Activated CD4-positive, alpha-beta T cell treated with anti-CD3 and anti-CD28 coated beads, Interleukin-2, amount 50 U/mL, for 16 hours (primary cell): ENCODE data around the gene USP47.
A peak's percentile ranks its signal among the peaks of the same experiment; 100 is the strongest.

Experiments
- DNase-seq: peaks from one replicate; pipeline ENCODE4 v3.0.0-alpha.2; 2020

The USP47 gene, protein sequence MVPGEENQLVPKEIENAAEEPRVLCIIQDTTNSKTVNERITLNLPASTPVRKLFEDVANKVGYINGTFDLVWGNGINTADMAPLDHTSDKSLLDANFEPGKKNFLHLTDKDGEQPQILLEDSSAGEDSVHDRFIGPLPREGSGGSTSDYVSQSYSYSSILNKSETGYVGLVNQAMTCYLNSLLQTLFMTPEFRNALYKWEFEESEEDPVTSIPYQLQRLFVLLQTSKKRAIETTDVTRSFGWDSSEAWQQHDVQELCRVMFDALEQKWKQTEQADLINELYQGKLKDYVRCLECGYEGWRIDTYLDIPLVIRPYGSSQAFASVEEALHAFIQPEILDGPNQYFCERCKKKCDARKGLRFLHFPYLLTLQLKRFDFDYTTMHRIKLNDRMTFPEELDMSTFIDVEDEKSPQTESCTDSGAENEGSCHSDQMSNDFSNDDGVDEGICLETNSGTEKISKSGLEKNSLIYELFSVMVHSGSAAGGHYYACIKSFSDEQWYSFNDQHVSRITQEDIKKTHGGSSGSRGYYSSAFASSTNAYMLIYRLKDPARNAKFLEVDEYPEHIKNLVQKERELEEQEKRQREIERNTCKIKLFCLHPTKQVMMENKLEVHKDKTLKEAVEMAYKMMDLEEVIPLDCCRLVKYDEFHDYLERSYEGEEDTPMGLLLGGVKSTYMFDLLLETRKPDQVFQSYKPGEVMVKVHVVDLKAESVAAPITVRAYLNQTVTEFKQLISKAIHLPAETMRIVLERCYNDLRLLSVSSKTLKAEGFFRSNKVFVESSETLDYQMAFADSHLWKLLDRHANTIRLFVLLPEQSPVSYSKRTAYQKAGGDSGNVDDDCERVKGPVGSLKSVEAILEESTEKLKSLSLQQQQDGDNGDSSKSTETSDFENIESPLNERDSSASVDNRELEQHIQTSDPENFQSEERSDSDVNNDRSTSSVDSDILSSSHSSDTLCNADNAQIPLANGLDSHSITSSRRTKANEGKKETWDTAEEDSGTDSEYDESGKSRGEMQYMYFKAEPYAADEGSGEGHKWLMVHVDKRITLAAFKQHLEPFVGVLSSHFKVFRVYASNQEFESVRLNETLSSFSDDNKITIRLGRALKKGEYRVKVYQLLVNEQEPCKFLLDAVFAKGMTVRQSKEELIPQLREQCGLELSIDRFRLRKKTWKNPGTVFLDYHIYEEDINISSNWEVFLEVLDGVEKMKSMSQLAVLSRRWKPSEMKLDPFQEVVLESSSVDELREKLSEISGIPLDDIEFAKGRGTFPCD (N-terminal part only)

DNA sequence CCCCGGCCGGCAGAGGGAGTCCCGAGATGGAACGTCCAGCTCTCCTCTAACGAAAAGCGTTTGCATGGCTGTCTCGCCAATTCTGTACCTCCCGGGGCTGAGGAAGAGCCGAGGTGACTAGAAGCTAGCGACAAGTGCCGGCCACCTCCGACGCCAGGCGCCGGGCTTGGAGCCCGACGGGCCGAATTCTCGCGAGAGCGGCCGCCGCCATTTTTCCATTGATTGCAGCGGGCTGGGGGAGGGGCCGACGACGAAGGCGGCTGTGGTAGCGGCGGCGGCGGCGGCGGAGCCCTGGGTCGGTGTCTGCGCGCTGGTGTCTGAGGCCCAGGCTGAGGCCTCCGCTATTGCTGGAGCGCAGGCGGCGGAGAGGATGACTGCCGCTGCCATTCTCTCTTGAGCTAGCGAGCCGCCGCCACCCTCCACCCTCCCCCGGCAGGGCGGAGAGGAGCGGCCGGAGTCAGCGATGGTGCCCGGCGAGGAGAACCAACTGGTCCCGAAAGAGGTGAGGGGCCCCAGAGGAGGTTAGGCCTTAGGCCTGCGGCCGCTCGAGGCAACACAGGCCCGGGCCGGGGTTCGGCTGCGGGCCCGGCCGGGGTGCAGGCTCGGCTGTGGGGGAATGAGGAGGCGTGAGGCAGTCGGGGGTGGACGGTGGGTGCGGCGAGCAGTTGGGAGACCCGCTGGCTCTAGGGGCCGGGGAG, at the start of gene USP47:
Gene USP47 (plus strand): TSS at position 250 of the 698 bp plus-strand sequence. CDS start 214 bp downstream, at position 464.
- DNase-seq = peak; percentile 93

DNA sequence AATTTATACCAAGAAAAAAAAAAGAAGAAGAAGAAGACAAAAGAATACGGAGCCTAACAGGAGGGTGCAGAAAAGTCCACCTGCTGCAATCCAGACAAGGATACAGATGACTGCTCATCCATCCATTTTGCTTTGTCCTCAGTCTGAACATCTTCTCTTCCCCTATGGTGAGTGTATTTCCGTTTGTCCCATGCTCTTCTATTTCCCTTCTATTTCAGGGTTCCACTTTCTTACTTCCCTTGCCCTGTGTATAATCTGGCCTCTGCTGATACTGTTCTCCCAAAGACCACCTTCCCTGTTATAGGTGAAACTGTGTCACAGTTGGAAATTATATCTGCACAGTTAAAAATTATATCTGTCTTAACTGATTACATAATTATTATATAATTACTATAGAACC, 48.7 kb upstream of the USP47 start:
- no peak for DNase-seq

DNA sequence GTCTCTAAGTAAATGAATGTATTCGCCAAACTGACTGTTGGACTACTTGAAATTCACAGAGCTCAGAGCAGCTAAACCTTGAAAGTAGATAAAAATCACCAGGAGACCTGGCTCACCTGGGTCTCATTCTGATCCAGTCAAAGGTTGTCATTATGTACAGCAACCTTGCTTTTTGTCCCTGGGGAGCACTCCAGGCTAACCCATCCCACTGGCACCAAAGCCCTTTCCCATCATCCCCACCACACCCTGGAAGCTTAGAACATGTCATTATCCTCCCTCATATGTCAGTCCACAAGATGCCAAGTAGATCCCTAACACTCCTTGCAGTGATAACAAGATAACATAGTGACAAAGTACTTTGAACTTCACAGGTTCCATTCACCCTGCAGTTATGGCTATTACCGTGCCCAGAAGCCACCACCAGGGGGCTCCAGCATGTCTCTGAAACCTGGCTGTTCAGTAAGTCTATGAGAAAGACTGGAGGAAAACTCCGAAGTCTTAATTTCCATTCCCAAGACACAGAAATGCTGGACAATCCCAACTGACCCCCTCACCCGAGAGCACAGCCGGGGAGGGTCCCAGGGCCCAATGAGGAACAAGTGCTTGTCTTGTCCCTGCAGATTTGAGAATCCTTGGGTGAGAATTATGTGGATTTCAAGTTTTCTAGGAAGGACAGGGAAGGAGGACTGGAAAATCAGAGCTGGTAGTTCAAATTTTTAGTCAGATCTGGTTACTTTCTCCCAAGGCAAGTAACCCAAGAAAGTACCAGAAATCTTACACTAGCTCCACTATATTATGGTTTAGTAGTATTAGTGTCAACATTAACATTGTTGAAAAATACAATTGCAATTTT, 43.0 kb upstream of the USP47 start:
- peak; percentile 68 for DNase-seq

DNA sequence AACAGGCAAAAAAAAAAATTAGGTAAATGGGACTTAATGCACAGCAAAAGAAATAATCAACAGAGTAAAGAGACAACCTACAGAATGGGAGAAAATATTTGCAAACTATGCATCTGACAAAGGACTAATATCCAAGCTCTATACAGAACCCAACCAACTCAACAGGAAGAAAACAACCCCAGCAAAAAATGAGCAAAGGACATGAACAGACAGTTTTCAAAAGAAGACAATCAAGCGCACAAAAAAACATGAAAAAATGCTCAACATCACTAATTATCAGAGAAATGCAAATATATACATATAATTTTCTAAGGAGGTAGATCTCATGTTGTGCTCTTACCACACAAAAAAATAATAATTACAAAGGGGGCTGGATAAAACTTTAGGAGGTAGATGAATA, 36.5 kb upstream of the USP47 start:
- DNase-seq = no peak

DNA sequence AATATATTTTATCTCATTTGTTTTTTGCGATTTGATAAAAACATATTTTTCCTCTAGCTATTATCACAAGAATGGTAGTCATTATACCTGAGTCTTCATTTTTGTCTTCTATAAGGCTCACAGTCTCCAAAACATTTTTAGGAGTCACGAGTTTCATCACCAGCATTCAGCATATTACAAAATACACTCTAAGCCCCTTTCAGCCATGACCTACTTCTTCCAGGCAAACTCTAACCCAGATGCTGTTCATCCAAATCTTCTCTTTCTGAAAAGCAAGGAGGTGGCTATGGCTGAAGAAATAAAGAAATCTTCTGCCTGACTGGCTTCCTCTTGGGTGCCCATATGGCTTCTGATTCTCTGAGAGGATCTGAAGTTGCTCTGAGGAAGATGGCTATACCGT, 35.7 kb upstream of the USP47 start:
- no peak for DNase-seq

DNA sequence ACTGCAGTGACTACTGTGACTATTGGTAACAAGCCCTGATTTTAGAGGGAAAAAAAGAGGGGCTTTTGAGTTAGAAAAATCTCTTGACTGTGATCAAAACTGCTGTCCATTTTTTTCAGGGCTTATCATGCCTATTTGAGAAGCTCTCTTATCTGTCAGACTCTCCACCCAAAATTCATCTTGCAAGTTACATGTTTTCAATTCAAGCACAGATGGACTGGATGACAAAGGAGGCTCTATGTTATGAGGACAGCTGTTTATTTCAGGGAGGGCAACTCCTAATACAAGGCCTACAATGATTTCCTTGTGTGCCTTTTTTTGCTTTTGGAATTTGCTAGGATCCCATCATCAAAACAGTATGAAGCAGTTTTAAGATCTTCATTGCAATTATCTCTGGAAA, 35.2 kb upstream of the USP47 start:
- DNase-seq = no peak

DNA sequence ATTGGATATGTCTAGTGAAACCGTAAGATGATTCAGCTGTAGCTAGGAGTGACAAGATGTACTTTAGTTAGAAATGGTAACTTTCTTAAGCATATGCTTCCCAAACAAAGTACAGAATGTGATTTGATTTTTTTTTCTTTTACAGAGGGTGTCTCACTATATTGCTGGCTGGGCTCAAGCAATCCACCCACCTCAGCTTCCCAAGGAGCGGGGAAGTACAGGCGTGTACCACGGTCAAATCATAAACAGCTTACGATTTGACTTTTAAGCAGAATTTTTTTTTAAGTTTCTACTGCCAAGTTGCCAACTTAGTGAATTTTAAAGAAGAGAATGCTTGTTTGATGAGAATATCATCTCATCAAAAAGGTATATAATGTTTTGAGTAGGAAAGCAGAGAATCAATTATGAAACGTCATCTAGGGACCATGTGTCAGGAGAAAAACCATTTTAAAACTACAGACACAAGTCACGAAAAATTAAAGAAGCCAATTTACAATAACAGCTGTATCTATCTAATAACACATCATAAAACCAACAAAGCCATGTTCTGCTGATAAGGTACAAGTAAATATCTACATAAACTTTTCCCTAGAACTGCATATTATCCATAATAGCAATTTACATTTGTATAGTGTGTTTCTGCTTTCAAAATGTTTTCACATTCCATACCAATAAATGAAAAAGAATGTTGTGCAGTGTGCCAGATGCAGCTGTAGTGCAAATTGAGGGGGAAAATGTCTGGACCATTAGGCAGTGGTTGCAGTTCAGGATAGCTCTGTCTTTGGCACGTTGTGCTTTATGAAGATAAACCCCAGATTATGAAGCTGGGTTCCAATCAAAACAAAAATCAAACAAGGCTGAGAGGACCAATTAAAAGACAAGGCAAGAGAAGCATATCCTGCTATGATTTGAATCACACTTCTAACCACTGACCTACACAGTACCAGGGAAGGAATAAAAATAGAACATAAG, 33.7 kb upstream of the USP47 start:
- DNase-seq = no peak

DNA sequence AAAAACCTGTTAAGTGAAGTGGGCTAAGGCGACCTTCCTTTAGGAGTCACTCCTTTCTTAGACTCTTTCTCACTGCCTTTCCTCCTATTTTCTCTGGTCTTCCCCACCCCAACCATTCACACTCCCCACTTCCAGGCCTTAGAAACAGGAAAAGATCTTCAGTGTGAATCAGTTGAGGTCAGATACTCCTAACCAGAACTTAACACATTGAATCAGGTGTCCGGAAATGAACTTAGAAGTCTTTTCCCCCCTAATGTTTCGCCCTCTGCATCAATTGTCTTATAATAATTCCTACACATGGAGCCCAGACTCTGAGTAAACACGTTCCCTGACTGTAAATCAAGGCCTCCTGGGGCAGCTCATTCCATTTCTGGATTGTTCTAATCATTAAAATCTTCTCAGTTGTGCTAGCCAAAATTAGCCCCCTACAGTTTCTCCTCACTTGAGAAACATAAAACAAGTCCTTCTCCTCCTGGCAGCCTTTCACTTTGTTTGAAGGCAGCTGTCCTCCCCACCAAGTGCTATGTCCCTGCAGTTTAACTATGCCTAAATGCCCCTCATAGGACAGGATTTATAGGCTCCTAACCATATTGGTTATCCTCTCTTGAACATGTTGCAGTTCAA, 32.7 kb upstream of the USP47 start:
- no peak for DNase-seq

DNA sequence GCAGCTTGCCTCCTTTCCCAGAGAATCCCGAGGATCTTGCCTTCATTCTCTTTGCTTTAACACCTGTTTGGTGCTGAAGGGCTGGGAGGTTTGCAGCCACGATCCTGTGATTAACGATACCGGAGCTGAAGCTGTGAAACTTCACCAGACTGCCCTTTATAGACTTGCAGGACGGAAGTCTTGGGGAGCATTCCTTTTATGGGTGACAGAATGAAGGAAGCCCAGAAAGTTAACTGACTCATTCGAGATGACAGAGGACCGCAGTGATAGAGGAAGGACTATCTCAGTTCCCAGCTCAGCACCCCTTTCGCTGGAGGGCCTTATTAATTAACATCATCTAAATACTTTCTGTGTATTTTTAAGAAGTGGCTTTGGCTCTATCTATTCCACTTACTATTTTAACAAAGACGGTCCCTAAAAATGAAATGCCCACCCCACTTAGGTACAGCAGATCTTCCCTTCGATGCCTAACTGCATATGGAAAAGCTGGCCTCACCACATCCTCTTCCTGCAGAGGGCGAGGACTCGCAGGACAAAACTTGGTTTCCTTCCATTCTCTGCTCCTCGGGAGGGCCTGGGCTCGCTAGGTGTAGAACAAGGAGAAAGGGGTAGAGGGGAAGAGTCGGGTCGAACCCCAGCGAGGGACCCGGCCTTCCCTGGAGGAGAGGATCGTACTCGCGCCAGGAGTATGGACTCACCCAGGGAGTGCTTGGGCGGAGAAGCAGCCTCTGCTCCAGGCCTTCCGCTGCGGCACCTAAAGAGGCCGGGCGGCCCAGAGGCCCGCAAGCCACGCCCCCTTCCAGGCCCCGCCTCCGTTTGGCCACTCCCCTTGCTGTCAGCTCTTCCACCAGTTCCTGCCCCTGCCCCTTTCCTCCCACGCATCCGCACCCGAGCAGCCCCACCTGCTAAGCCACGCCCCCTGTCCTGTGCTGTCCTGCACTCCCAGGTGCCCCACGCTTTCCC, 30.7 kb upstream of the USP47 start:
- no peak for DNase-seq

DNA sequence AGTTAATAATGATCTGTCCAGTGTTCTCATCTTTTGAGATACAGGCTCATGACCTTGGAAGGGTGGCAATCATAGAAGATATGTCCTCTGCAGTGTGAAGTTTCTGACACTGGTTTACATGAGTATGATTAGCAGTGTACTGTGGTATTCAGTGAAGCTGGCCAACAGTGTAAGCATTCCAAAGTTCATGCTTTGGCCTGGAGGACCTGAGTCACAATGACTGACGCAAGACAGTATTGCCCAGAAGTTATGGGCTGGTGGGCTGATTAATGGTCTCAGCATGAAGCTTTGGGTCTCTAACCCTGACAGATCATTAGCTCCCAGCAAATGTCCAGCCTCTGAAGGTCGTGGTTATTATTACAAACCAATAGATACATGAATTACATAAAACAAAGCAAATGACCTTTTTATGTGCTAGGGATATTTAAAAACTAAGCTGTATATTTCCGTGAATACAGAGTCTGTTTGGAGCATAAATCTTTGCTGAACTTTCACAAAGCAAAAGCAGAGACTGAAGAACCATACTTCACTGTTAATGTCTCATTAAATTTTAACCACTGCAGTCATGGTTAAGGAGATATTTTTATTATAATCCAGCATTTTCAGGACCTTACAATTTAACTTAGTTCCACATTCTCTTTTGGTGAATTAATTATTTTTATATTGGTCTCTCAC, 28.3 kb upstream of the USP47 start:
- no peak for DNase-seq

DNA sequence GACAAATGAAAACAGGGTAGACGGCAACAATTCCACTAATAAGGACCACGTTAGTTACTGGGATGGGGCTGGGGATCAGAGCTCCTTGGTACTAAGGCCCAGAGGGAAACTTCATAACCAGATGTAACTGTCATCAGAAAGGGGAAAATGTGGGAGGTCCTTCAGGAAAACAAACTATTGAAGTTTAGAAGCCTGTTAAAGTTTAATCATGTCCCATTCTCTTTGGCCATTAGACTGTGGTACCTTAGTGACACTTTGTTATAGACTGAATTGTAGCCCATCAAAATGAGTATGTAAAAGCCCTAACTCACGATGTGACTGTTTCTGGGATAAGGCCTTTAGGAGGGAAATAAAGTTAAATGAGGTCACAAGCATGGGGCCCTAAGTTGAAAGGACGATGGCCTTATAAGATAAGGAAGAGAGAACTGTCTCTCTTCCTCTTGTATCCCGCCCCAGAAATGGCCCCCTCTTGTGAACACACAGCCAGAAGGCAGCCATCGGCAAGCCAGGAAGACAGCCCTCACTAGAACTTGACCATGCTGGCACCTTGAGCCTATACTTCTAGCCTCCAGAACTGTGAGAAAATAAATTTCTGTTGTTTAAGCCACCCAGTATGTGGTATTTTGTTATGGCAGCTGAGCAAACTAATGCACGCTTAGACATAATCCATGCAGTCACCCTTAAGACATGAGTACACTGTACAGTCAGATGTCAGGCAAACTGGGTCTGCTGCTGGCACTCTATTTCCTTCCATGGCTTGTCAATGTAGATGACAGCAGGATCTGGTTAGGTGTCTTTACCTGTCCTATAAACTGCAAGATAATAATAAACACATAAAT, 26.9 kb upstream of the USP47 start:
- no peak for DNase-seq

DNA sequence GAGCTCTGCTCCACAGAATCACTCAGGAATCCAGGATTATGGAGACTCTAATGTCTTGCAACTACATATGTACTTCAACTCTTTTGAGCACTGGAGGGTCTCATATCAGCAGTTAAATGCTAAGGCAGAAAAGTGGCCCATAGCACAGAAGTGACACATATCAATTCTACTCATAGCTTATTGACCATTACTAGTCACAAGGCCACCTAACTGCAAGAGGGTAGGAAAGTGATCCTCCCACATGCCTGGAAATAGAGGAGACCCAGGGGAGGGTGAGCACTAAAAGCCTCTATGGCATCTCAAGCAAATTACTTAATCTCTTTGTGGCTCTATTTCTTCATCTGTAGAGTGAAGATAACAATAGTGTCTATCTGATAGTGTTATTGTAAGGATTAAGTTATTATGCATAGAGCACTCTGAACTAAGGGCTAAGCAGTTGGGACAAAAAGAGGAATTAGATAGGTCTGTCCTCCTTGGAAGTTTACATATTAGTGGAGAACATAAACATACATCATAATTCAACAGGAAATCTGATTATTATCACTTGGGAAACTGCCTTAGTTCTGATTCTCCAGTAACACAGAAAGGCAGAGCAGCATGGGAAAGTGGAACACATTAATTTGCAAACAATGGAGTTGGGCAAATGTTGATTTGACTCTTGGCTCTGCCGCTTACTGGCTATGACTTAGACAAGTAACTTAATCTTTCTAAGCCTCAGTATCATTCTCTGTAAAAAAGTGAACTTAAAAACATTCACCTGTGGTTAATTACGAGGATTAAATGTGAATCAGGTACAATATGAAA, 25.1 kb upstream of the USP47 start:
- DNase-seq = no peak

DNA sequence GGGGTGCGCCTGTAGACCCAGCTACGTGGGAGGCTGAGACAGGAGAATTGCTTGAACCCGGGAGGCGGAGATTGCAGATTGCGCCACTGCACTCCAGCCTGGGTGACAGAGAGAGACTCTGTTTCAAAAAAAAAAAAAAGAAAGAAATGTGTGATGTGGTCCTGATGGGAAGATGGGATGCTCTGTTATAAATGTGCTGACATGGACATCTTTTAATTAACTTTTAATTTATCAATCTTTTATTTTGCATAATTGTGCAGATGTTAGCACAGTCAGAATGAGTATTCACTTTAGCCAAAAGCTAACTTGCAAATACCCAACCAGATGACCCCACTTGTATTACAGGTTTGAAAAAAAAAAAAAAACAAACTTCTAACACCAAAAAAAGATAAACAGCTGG, 23.8 kb upstream of the USP47 start:
- no peak for DNase-seq

DNA sequence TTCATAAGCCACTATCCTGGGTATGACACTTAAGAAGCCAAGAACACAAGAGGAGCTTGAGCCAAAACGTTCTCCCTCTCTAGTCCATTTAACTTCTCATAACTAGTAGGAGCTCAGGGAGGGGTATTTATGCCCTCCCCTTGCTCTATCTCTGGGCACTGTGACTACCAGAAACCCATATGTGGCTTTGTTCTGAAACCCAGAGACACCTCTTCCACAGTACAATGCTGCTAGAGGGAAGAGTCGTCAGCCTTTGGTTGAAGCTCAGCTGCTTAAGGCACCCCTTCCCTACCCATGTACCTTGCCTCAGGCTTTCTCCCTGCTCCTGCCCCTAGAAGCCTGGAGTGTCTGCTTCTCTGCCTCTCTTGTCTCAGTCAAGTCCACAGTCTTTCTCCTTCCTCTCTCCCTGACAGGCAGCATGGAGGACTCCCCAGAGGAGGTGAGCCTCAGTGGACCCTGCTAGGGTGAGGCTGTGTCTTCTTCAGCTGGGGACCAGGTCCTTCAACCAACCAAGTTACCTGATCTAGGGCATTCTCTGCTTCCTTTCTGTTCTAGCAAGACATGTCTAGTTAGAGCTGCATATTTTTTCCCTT, 23.1 kb upstream of the USP47 start:
- DNase-seq = no peak

DNA sequence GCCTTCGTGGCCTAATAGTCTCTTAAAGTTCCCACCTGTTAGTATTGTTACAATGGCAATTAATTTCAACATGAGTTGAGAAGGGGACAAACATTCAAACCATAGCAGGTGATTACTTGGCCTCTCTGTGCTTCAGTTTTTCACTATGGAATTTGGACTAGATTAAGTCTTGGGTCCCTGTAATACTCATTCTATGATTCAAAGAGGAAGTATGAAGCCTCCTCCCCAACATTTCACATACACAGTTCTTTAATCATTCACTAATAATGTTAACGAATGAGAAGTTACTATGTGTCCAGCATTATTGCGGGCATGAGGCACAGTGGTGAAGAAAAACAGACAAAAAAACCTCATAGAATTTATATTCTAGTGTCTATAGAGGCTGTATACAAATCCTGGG, 19.9 kb upstream of the USP47 start:
- no peak for DNase-seq

DNA sequence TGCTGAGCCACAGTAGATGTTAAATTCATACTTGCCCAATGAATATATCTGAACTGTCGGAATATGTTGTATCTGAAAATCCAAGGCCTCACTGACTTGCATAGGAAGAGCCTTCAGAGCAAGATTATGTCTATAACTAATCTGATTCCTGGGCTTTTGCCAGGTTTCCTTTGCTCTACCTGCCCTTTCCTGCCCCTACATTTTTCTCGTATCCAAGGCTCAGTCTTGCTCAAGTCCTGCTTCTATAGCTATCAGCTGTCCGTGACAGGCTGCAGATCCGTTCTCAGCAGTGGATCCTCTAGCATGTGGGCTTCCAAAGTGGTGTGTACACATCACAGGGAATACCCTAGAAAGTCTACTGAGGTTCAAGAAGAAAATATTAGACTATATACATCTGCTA, 18.8 kb upstream of the USP47 start:
- DNase-seq = no peak
